Epithelial cell of proximal tubule (primary cell): Measurements from ENCODE around the gene ZFHX3. TPM values are rescaled to one million over a fixed set of nuclear protein-coding genes. Genes with fewer than 3 reads are reported as not detected.

Source experiments
- DNase-seq: peaks from one replicate; pipeline ENCODE4 v3.0.0-alpha.2; 2011; ENCODE audit warnings: low read depth
- H3K4me3 ChIP-seq: 2 replicates; pipeline ENCODE4 v1.5.1; 2011; ENCODE audit warnings: low read depth, mild to moderate bottlenecking, low read length
- CTCF ChIP-seq: conservative IDR thresholded peaks from 2 replicates; pipeline ENCODE4 v1.5.1; 2012; ENCODE audit warnings: low read depth, mild to moderate bottlenecking, low read length
- total RNA-seq: library from RNA; depleted of rRNA; stranded (reverse); fragments of >200 nt; gene quantifications from 2 replicates; pipeline ENCODE4 v1.2.3, GENCODE V29; 2015

Gene ZFHX3
- total RNA-seq, 1 donor from 2014 or later, result 9.6 TPM

DNA sequence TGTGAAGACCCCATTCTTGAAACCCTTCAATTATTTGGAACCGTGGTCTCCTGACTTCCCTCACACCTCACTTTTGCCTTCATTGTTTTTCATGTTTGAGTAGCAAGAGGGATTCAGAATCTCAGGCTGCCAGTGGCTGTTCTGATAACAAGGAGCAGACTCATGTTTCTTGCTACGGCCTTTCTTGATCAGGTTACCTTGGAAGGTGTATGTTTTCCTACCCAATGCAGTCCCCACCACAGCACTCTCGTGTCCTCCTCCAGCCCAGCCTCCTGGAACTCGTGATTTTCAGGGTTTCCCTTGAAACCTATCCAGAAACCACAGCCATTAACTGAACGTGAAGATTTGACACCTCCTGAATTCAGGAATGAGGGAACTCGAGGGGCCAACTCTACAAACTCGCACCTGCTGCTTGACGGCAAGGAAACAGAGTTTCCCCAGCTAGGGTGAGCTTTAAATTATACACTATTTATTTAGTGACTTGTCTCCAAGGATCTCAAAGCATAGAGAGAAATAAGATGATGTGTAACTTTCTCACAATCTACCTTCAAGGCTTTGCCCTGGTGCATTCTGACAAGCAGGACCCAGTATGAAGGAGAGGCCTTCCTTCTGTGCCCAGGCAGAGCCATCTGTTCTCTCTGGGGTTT is 1.6 kb downstream of the ZFHX3 start:
- no peak for DNase-seq
- no peak overlapping the region for H3K4me3 ChIP-seq
- TF ChIP-seq CTCF, result no peak

GRCh38 chr16:73043828-73044467 is 4.0 kb downstream of the ZFHX3 start:
- no peak for DNase-seq

GRCh38 chr16:73042807-73043206 is 5.1 kb downstream of the ZFHX3 start:
- TF ChIP-seq CTCF, result no peak
- no peak overlapping the region for H3K4me3 ChIP-seq
- no peak for DNase-seq

More at GRCh38 chr16:73043828-73044467, 4.0 kb downstream of the ZFHX3 start:
- no peak for TF ChIP-seq CTCF
- H3K4me3 ChIP-seq, result no peak overlapping the region

DNA sequence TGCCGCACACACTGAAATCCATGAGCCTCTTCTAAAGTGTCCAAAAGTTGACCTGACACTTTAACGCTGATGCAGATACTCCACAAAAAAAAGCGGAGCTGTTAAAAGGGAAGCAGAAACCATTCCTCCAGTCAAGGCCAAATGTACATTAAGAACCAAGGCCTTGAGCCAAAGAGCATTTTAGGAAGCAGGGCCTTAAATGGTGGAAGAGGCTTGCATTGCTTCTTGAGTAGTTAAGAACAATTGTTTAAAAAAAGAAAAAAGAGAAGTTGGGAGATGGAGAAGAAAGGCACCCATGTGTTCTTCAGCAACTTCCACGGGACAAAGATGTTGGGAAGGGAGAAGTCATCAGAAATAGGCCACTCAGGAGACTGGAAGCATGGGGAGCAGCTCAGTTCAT is 6.3 kb downstream of the ZFHX3 start:
- no peak for TF ChIP-seq CTCF
- DNase-seq, result no peak
- no peak overlapping the region for H3K4me3 ChIP-seq

DNA sequence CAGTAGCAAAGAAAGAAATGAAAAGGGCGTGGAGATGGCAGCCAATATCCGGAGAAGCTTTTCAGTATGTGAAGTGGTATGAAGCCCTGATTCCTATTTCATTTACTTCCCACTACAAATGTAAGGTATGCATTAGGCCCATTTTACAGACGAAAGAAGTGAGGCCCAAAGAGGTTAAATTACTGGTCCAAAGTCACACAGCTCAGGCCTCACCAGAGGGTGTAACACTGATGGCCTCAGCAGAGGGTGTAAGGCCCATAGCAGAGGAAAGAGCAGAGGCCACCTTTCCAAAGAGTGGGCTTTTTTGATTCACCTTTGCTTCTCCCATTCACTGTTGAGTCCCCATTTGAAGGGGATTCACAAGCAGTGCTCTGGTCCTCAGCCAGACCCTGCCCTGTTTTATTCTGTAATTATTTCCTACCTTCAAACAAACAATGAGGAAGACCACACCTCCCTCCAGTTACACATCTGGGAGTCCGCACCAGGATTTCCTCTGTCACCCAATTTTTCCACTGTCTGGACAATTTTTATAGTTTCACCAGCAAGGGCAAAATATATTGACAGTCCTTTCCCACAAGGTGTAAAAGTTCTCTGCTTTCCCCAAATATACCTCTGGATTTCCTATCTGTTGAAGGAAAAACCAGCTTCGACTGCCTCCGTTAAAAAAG is 7.1 kb downstream of the ZFHX3 start:
- no peak for DNase-seq
- no peak overlapping the region for H3K4me3 ChIP-seq
- no peak for TF ChIP-seq CTCF

- TF ChIP-seq CTCF, result no peak
- no peak for DNase-seq
- H3K4me3 ChIP-seq, result no peak overlapping the region
These were observed 7.8 kb downstream of the ZFHX3 start for GRCh38 chr16:73040136-73040535.
